Ascending aorta (tissue), 1 donor: ENCODE results near the gene ITIH3. TPM values are rescaled to one million over a fixed set of nuclear protein-coding genes. Genes with fewer than 3 reads are reported as not detected.

Experiments used
- total RNA-seq: library from RNA; depleted of rRNA; stranded (reverse); fragments of >200 nt; gene quantifications from one replicate; pipeline ENCODE4 v1.1.0, GENCODE V29; 2016

ITIH3 gene
- total RNA-seq, 1 donor from 2014 or later: 38.3 TPM

Other genes starting within 250 kb of the ITIH3 start
- gene PBRM1, start 108.9 kb upstream of the ITIH3 start, total RNA-seq: 36.7 TPM
- gene GNL3, start 108.8 kb upstream of the ITIH3 start, total RNA-seq: 50.4 TPM
- 38.3 TPM for gene GLT8D1, start 89.0 kb upstream of the ITIH3 start, total RNA-seq
- gene SPCS1, start 88.7 kb upstream of the ITIH3 start, total RNA-seq: 170 TPM
- 11.4 TPM for gene NEK4, start 23.9 kb upstream of the ITIH3 start, total RNA-seq
- gene ITIH1, start 17.2 kb upstream of the ITIH3 start, total RNA-seq: 2.0 TPM
- 9.8 TPM for gene ITIH4, start 35.9 kb downstream of the ITIH3 start, total RNA-seq
- 132 TPM for gene MUSTN1, start 40.2 kb downstream of the ITIH3 start, total RNA-seq
- gene STIMATE, start 102.8 kb downstream of the ITIH3 start, total RNA-seq: 18.9 TPM